SK-N-MC (cell line): ENCODE measurements around the gene CIB4.

Experiments
- DNase-seq: peaks from one replicate; pipeline ENCODE4 v3.0.0-alpha.2; 2011; ENCODE audit warnings: low read depth, low spot score
- H3K27ac ChIP-seq: fragments of 200-600 bp; sonication (generic); 2 replicates; pipeline ENCODE4 v1.5.1; 2016; ENCODE audit warnings: mixed run types
- H3K36me3 ChIP-seq: fragments of 200-600 bp; sonication (generic); 2 replicates; pipeline ENCODE4 v1.6.1; 2017; ENCODE audit warnings: antibody characterized with exemption, low read length, mixed read lengths; ENCODE audit not compliant: insufficient read depth
- H3K4me3 ChIP-seq: fragments of 200-600 bp; sonication (generic); 2 replicates; pipeline ENCODE4 v1.5.1; 2016
- H3K9ac ChIP-seq: fragments of 200-600 bp; sonication (generic); 2 replicates; pipeline ENCODE4 v1.8.0; 2017; ENCODE audit warnings: mixed run types, mixed read lengths; ENCODE audit not compliant: insufficient read length
- H3K9me3 ChIP-seq: fragments of 200-600 bp; sonication (generic); 2 replicates; pipeline ENCODE4 v1.6.1; 2017; ENCODE audit warnings: low read depth, mild to moderate bottlenecking, antibody characterized with exemption, low read length, moderate library complexity, mixed read lengths
- EZH2 ChIP-seq: fragments of 200-600 bp; sonication (generic); IDR thresholded peaks from one replicate; pipeline ENCODE4 v1.6.1; 2017; ENCODE audit warnings: antibody characterized with exemption
- FOXP2 ChIP-seq: optimal IDR thresholded peaks from 2 replicates; pipeline ENCODE3; 2011; ENCODE audit warnings: mild to moderate bottlenecking, moderate library complexity; ENCODE audit not compliant: insufficient read depth; ENCODE audit errors: extremely low read length, control extremely low read depth
- POLR2AphosphoS5 ChIP-seq: IDR thresholded peaks from 2 replicates; pipeline ENCODE4 v1.6.1; 2012; ENCODE audit warnings: mild to moderate bottlenecking, low read depth, low read length, borderline replicate concordance

Gene CIB4

DNA sequence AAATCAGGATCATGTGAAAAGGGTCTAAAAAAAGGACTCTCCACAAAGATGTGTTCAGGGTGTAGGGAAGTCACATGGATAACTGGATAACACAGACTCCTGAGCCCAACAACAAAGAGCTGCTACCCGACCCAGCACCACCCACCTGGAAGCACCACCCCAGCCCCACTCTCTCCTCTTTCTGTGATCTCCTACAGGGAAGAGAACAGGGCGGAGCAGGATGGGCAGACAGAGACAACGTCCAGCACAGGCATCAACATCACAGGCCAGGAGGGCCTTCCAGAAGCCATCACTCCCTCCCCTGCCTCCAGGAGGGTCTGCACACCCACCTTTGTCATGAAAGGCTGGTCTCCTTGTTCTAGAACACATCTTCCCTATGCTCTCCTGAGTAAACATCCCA is 1.3 kb upstream of the CIB4 start:
- H3K9me3 ChIP-seq = no peaks in the 10 kb centered on the region
- TF ChIP-seq POLR2AphosphoS5 = no peak
- H3K4me3 ChIP-seq = no peak overlapping the region
- no peaks in the 10 kb centered on the region for H3K36me3 ChIP-seq
- DNase-seq = no peak
- H3K9ac ChIP-seq = no peak overlapping the region
- H3K27ac ChIP-seq = no peak overlapping the region

DNA sequence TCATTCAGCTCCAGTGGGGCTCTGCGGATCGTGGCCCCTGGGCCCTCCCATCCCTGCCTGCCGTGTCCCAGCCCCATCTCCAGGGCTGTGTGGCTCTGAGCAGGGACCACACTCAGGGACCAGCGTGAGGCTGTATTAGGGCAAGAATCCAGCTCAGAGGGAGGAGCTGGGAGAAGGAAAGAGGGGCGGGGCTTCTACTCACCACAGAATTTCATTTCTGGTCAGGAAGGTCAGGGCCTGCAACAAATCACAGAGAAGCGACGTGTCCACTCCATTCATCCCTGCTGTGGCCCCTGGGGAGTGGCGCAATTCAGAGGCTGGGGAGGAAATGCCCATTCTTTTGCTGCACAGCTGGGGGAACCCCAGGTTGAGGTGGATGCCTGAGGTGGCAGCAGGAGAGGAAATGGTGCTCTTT is 828 bp downstream of the CIB4 start:
- TF ChIP-seq EZH2 (no peak), POLR2AphosphoS5 (no peak), FOXP2 (no peak)
- DNase-seq = no peak
- Histone ChIP-seq H3K36me3 (no peaks in the 10 kb centered on the region), H3K27ac (no peak overlapping the region), H3K4me3 (no peak overlapping the region), H3K9ac (no peak overlapping the region), H3K9me3 (no peaks in the 10 kb centered on the region)

DNA sequence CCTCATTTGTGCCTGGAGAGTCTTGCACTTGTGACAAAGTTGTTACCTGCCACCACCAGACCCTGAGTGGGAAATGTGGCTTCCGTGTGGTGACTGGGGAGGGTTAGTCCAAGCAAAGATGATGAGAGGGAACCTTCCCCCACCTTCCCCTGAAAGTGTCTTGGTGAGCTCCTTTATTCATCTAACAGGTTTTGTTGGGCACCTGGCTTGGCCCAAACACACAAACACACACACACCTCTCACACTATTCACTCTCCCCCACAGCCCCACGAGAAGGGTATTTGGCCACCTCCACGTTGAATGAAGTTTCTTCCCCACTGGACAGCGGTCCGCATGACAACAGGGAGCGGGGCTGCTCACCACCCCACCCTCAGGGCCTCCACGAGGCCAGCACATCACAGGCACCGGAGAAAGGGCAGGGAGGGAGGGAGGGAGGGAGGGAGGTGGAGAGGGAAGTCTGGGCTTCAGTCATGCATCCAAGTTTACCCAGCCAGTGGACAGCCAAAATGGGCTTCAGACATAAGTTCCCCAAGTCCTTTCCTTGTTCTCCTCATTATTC is 1.4 kb downstream of the CIB4 start:
- H3K9ac ChIP-seq = no peak overlapping the region
- no peak overlapping the region for H3K4me3 ChIP-seq
- H3K36me3 ChIP-seq = no peaks in the 10 kb centered on the region
- H3K9me3 ChIP-seq = no peaks in the 10 kb centered on the region
- no peak for DNase-seq
- no peak for TF ChIP-seq FOXP2
- TF ChIP-seq POLR2AphosphoS5 = no peak
- no peak for TF ChIP-seq EZH2
- H3K27ac ChIP-seq = no peak overlapping the region

DNA sequence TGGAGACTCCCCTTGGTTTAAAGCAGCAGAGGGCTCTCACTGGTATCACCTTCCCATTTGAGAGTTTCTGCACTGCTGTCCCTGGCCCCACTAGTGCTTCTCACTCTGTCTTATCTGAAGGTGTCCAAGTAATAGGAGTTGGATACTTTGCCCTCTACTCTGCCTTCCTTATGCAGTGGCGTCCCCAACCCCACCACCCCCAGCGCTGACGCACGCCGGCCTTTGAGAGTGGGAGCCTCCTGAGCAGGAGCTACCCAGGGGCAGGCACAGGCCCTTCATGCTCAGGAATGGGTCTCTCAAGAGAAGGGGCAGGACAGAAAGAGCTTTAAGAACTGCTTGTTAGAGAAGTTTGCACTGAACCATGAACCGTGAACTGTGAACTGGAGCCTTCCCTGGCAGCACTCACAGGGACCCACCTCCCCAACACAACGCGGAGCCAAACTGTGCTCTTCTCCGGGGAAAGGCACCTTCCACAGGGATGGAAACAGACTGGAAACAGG is 3.3 kb downstream of the CIB4 start:
- H3K9ac ChIP-seq = no peak overlapping the region
- no peaks in the 10 kb centered on the region for H3K36me3 ChIP-seq
- H3K4me3 ChIP-seq = no peak overlapping the region
- H3K27ac ChIP-seq = no peak overlapping the region
- DNase-seq = no peak
- no peaks in the 10 kb centered on the region for H3K9me3 ChIP-seq
- TF ChIP-seq FOXP2 = no peak
- no peak for TF ChIP-seq EZH2
- TF ChIP-seq POLR2AphosphoS5 = no peak

DNA sequence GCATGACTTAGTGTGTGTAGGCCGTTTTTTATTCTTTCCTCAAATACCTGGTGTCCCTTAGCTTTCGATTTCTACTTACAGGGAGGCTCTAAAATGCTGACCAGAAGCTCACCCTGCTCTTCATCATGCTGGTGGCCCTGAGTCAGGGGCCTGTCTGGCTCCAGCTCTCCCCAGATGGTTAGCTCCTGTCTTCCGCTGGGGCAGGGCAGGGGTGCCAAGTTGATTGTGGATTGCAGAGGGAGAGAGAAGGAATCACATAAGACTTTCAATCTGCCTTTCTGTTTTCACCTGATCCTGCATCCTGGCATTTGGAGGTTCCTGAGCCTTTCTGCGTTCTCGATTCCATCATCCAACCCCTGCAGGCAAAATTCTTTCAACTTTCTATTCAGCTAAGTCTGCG is 4.2 kb downstream of the CIB4 start:
- no peak for TF ChIP-seq FOXP2
- no peak for TF ChIP-seq EZH2
- no peak for TF ChIP-seq POLR2AphosphoS5
- Histone ChIP-seq H3K27ac (no peak overlapping the region), H3K36me3 (no peaks in the 10 kb centered on the region), H3K4me3 (no peak overlapping the region), H3K9me3 (no peaks in the 10 kb centered on the region), H3K9ac (no peak overlapping the region)
- DNase-seq = no peak

DNA sequence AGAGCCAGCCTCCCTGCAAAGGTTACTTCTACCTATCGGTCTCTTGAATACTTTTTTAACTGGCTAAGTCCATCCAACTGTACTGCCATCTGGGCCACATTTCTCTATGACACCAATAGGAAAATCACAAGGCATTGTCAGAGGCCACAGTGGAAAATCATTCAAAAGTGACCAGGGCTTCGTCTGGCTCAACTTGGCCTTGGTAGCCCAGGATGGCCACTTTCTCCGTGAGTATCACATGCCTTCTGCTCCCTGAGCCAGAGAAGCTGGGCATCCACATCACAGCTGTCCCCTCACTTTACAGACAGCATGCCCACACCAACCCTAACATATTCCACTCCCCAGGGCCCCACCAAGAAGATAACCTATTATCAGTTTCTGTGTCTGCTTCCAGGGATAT is 5.8 kb downstream of the CIB4 start:
- Histone ChIP-seq H3K9me3 (no peaks in the 10 kb centered on the region), H3K36me3 (no peaks in the 10 kb centered on the region), H3K9ac (no peak overlapping the region), H3K27ac (peak overlapping the region; percentile 38; the same call in 1 of the 2 replicates), H3K4me3 (no peak overlapping the region)
- DNase-seq = no peak
- TF ChIP-seq EZH2 = no peak
- no peak for TF ChIP-seq POLR2AphosphoS5
- no peak for TF ChIP-seq FOXP2

DNA sequence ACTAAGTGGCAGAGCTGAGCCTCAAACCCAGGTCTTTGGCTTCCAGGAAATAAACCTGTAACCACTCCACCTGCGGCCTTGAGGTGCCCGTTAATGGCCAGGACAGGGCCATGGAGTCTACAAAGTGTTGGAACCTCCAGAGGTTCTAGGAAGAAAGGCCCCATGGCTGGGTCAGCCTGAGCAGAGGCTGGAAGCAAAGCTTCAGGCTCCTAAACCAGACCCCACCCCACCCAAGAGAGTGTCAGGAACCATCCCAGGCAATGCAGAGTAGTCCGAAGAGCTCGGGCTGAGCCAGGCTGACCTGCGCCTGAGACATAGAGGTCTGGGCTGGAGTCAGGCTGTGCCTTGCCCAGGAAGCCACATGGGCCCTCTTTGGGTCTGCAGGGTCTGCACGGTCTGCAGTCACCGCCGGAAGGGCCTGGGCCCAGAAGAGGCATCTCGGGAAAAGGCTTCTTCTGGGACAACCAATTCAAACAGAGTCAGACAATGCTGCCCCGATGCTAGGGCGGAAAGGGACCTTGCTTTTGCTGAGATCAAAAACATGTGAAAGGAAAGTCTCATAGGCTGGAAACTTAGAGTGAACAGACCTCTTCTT is 6.4 kb downstream of the CIB4 start:
- no peak overlapping the region for H3K27ac ChIP-seq
- no peak overlapping the region for H3K9ac ChIP-seq
- H3K4me3 ChIP-seq = no peak overlapping the region
- no peak for DNase-seq
- no peaks in the 10 kb centered on the region for H3K9me3 ChIP-seq
- no peak for TF ChIP-seq EZH2
- no peak for TF ChIP-seq POLR2AphosphoS5
- no peak for TF ChIP-seq FOXP2
- H3K36me3 ChIP-seq = no peaks in the 10 kb centered on the region

DNA sequence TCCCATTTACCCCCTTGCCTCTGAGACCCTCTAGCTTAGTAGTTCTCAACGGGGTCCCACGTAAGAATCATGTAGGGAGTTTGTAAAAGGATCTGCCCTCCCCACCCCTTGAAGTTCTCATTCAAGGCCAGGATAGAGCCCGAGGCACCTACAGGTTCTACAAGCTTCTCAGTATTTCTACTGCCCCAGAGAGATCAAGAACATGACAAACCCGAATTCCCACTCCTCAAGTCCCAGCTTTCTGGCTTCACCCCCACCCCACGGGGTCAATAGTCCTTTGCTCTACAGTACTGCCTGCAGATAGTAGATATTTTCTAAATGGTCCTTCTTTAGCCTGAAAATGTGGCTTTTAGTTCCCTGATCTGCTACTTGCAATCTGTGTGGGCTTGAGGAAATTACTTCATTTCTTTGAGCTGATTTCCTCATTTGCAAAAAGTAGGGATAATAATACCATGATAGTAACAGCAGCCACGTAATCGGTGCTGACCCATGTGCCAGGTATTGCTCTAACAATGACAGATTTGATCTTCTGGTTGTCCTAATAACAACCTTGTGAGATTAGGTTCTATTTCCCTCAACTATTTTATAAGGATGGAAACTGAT is 7.1 kb downstream of the CIB4 start:
- DNase-seq = no peak
- H3K9me3 ChIP-seq = no peaks in the 10 kb centered on the region
- H3K4me3 ChIP-seq = no peak overlapping the region
- TF ChIP-seq EZH2 (no peak), POLR2AphosphoS5 (no peak), FOXP2 (no peak)
- H3K27ac ChIP-seq = no peak overlapping the region
- H3K9ac ChIP-seq = no peak overlapping the region
- no peaks in the 10 kb centered on the region for H3K36me3 ChIP-seq

DNA sequence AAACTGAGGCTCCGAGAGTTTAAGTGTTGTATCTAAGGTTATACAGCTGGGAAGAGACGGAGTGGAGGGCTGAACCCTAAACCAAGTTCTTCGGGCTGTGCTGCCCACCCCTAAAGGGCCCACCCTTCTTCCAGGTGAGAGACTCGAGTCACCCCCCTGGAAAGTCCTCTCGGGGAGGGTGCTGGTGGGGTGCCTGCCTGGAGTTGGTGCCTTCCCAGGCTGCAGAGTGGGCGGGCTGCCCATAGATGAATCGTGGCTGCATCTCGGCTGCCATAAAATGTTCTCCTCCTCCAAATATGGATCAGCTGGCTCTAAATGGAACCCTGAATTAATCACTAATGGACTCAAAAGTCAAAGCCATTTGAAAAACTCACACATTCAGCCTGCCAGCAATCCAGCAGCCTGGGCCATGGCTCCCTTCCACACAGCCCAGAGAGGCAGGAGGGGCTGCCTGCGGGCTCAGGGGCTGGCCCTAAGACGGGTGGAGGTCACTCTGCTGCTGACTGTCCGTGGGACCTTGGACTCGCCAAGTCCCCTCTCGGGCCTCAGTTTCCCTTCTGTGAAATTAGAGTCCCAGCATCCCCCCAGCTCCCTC is 7.7 kb downstream of the CIB4 start:
- H3K9me3 ChIP-seq = no peaks in the 10 kb centered on the region
- TF ChIP-seq EZH2 = no peak
- no peak for TF ChIP-seq POLR2AphosphoS5
- TF ChIP-seq FOXP2 = no peak
- no peak overlapping the region for H3K4me3 ChIP-seq
- no peak for DNase-seq
- H3K27ac ChIP-seq = no peak overlapping the region
- H3K9ac ChIP-seq = no peak overlapping the region
- no peaks in the 10 kb centered on the region for H3K36me3 ChIP-seq
